ENCODE measurements around the gene NDFIP1.

Gene NDFIP1

GRCh38 chr5:142145106-142145900, 36.7 kb downstream of the NDFIP1 start:
- peak; percentile 85 for TF ChIP-seq CTCF (conservative IDR thresholded peaks at IDR 0.05; ENCODE audit: low read depth)
- no peak overlapping the region for H3K27ac ChIP-seq
- peak; percentile 67 for DNase-seq (ENCODE audit: low spot score)
- POLR2A ChIA-PET (ENCODE audit: low non-redundant PET): no interaction called here
- CTCF ChIA-PET: interaction anchor here (0.6 to 1.3 kb wide), 10 partner anchors 13 to 429 kb away, joined by 3 to 8 read pairs (median 4); no protein-coding TSS in a partner anchor

GRCh38 chr5:142149363-142149762, 40.8 kb downstream of the NDFIP1 start:
- no peak overlapping the region for H3K27ac ChIP-seq
- CTCF ChIA-PET: no interaction called here
- TF ChIP-seq CTCF (conservative IDR thresholded peaks at IDR 0.05; ENCODE audit: low read depth): no peak
- no peak for DNase-seq (ENCODE audit: low spot score)
- POLR2A ChIA-PET (ENCODE audit: low non-redundant PET): interaction anchor here (0.7 kb wide), 1 partner anchor 104 kb away, joined by 8 read pairs; no protein-coding TSS in a partner anchor

- no peak overlapping the region for H3K27ac ChIP-seq
- DNase-seq (ENCODE audit: low spot score): no peak
- no peak for TF ChIP-seq CTCF (conservative IDR thresholded peaks at IDR 0.05; ENCODE audit: low read depth)
- ChIA-PET POLR2A (ENCODE audit: low non-redundant PET) (no interaction called here), CTCF (interaction anchor here (0.6 to 1.4 kb wide), 2 partner anchors 399 to 1241 kb away, joined by 3 to 19 read pairs; no protein-coding TSS in a partner anchor)
Observed at GRCh38 chr5:142150431-142150830, 41.9 kb downstream of the NDFIP1 start.

- POLR2A ChIA-PET (ENCODE audit: low non-redundant PET): no interaction called here
- H3K27ac ChIP-seq: no peak overlapping the region
- CTCF ChIA-PET: interaction anchor here (0.5 to 1.5 kb wide), 20 partner anchors 9 to 711 kb away, joined by 3 to 19 read pairs (median 3); no protein-coding TSS in a partner anchor
- DNase-seq (ENCODE audit: low spot score): peak; percentile 62
- peak; percentile 94 for TF ChIP-seq CTCF (conservative IDR thresholded peaks at IDR 0.05; ENCODE audit: low read depth)
Observed at GRCh38 chr5:142151436-142152383, 43.1 kb downstream of the NDFIP1 start.

- POLR2A ChIA-PET (ENCODE audit: low non-redundant PET): no interaction called here
- CTCF ChIA-PET: interaction anchor here (0.7 to 1.5 kb wide), 7 partner anchors 8 to 399 kb away, joined by 3 to 10 read pairs (median 3); no protein-coding TSS in a partner anchor
- no peak for TF ChIP-seq CTCF (conservative IDR thresholded peaks at IDR 0.05; ENCODE audit: low read depth)
- no peak for DNase-seq (ENCODE audit: low spot score)
- H3K27ac ChIP-seq: no peak overlapping the region
Observed at GRCh38 chr5:142152384-142152732, 43.8 kb downstream of the NDFIP1 start.

Measured in RWPE1 (cell line).